HEK293 (cell line): ENCODE measurements around the gene ITGB3.
A peak's percentile ranks its signal among the peaks of the same experiment; 100 is the strongest.

Source experiments
- BCL11A ChIP-seq: fragments of 450-650 bp; formaldehyde crosslinking; IDR thresholded peaks from 2 replicates; pipeline ENCODE4 v1.5.1; 2016; ENCODE audit warnings: low read depth, missing biosample characterization, missing genetic modification characterization
- HOXC10 ChIP-seq: sonication (generic); formaldehyde crosslinking; IDR thresholded peaks from 2 replicates; pipeline ENCODE4 v1.8.1; 2023; ENCODE audit warnings: mild to moderate bottlenecking, missing genetic modification reagents
- KLF10 ChIP-seq: fragments of 450-650 bp; IDR thresholded peaks from 2 replicates; pipeline ENCODE4 v1.5.1; 2018; ENCODE audit warnings: missing biosample characterization, mild to moderate bottlenecking, missing genetic modification characterization
- KLF7 ChIP-seq: fragments of 450-650 bp; formaldehyde crosslinking; IDR thresholded peaks from 2 replicates; pipeline ENCODE4 v1.5.1; 2016; ENCODE audit warnings: missing biosample characterization, missing genetic modification characterization, borderline replicate concordance
- PATZ1 ChIP-seq: fragments of 450-650 bp; formaldehyde crosslinking; IDR thresholded peaks from 2 replicates; pipeline ENCODE4 v1.5.1; 2016; ENCODE audit warnings: missing biosample characterization, missing genetic modification characterization
- PRDM10 ChIP-seq: fragments of 450-650 bp; formaldehyde crosslinking; IDR thresholded peaks from 2 replicates; pipeline ENCODE4 v1.5.1; 2016; ENCODE audit warnings: missing biosample characterization, missing genetic modification characterization
- YY1 ChIP-seq: fragments of 450-650 bp; formaldehyde crosslinking; IDR thresholded peaks from 2 replicates; pipeline ENCODE4 v1.5.1; 2018; ENCODE audit warnings: missing biosample characterization, missing genetic modification characterization
- ZBTB10 ChIP-seq: fragments of 450-650 bp; formaldehyde crosslinking; IDR thresholded peaks from 2 replicates; pipeline ENCODE4 v1.5.1; 2016; ENCODE audit warnings: missing biosample characterization, missing genetic modification characterization
- ZFHX2 ChIP-seq: fragments of 450-650 bp; formaldehyde crosslinking; conservative IDR thresholded peaks from 2 replicates; pipeline ENCODE4 v1.5.1; 2016; ENCODE audit warnings: missing biosample characterization, missing genetic modification characterization
- ZFP69B ChIP-seq: fragments of 450-650 bp; formaldehyde crosslinking; IDR thresholded peaks from 2 replicates; pipeline ENCODE4 v1.5.1; 2016; ENCODE audit warnings: missing biosample characterization, missing genetic modification characterization
- ZIC2 ChIP-seq: fragments of 450-650 bp; formaldehyde crosslinking; IDR thresholded peaks from 2 replicates; pipeline ENCODE4 v1.5.1; 2016; ENCODE audit warnings: missing biosample characterization, missing genetic modification characterization
- ZNF10 ChIP-seq: fragments of 450-650 bp; formaldehyde crosslinking; IDR thresholded peaks from 2 replicates; pipeline ENCODE4 v1.5.1; 2017; ENCODE audit warnings: missing biosample characterization, missing genetic modification characterization
- ZNF138 ChIP-seq: fragments of 450-650 bp; formaldehyde crosslinking; IDR thresholded peaks from 2 replicates; pipeline ENCODE4 v1.5.1; 2016; ENCODE audit warnings: missing biosample characterization, missing genetic modification characterization, borderline replicate concordance
- ZNF18 ChIP-seq: fragments of 450-650 bp; formaldehyde crosslinking; IDR thresholded peaks from 2 replicates; pipeline ENCODE4 v1.5.1; 2016; ENCODE audit warnings: missing biosample characterization, missing genetic modification characterization
- ZNF221 ChIP-seq: fragments of 450-650 bp; formaldehyde crosslinking; IDR thresholded peaks from 2 replicates; pipeline ENCODE4 v1.5.1; 2017; ENCODE audit warnings: missing biosample characterization, missing genetic modification characterization, borderline replicate concordance
- ZNF280D ChIP-seq: fragments of 450-650 bp; formaldehyde crosslinking; IDR thresholded peaks from 2 replicates; pipeline ENCODE4 v1.5.1; 2016; ENCODE audit warnings: missing biosample characterization, missing genetic modification characterization
- ZNF473 ChIP-seq: fragments of 450-650 bp; formaldehyde crosslinking; IDR thresholded peaks from 2 replicates; pipeline ENCODE4 v1.5.1; 2017; ENCODE audit warnings: missing biosample characterization, missing genetic modification characterization
- ZNF518A ChIP-seq: fragments of 450-650 bp; formaldehyde crosslinking; conservative IDR thresholded peaks from 2 replicates; pipeline ENCODE4 v1.5.1; 2016; ENCODE audit warnings: low read depth, missing biosample characterization, missing genetic modification characterization
- ZNF558 ChIP-seq: fragments of 450-650 bp; formaldehyde crosslinking; IDR thresholded peaks from 2 replicates; pipeline ENCODE4 v1.5.1; 2016; ENCODE audit warnings: missing biosample characterization, missing genetic modification characterization
- ZSCAN23 ChIP-seq: fragments of 450-650 bp; formaldehyde crosslinking; IDR thresholded peaks from 2 replicates; pipeline ENCODE4 v1.5.1; 2016; ENCODE audit warnings: missing biosample characterization, missing genetic modification characterization

ITGB3 gene

GRCh38 chr17:47280072-47280811 is 26.6 kb downstream of the ITGB3 start (continued):
- no peak for TF ChIP-seq ZNF138 (tag by site-specific recombination)
- TF ChIP-seq KLF7: no peak
- TF ChIP-seq ZSCAN23: peak; percentile 53; the same call in 1 of the 2 replicates
- 0 out of 2 replicates have a peak, but pooled peaks have one; percentile 18 for TF ChIP-seq ZNF558
- 0 out of 2 replicates have a peak, but pooled peaks have one; percentile 63 for TF ChIP-seq ZNF473
- TF ChIP-seq ZNF221 (tag by site-specific recombination): no peak
- peak; percentile 35; the same call in 1 of the 2 replicates for TF ChIP-seq ZFHX2 (tag by site-specific recombination)
- TF ChIP-seq YY1 (tag by site-specific recombination): no peak
- peak; percentile 34; the same call in 1 of the 2 replicates for TF ChIP-seq ZNF18
- 0 out of 2 replicates have a peak, but pooled peaks have one; percentile 32 for TF ChIP-seq BCL11A
- TF ChIP-seq ZFP69B (tag by site-specific recombination): 0 out of 2 replicates have a peak, but pooled peaks have one; percentile 30
- TF ChIP-seq HOXC10 (CRISPR knock-in tag): no peak
- TF ChIP-seq PATZ1: peak; percentile 72
- 0 out of 2 replicates have a peak, but pooled peaks have one; percentile 14 for TF ChIP-seq ZBTB10 (tag by site-specific recombination)
- peak; percentile 38 for TF ChIP-seq PRDM10 (tag by site-specific recombination)
- no peak for TF ChIP-seq ZNF280D (tag by site-specific recombination)
- peak; percentile 93 for TF ChIP-seq ZIC2 (tag by site-specific recombination)
- TF ChIP-seq ZNF10 (tag by site-specific recombination): no peak
- no peak for TF ChIP-seq ZNF518A (tag by site-specific recombination)
- no peak for TF ChIP-seq KLF10
